Effector memory CD4-positive, alpha-beta T cell (primary cell): ENCODE data around the gene DOCK4.

Experiments
- DNase-seq, 3 donors: peaks; one replicate each; pipeline ENCODE4 v3.0.0-alpha.2; 2020
- H3K27ac ChIP-seq: 2 replicates; pipeline ENCODE4 v1.7.0; 2013; ENCODE audit warnings: mild to moderate bottlenecking, low read length, moderate library complexity; ENCODE audit not compliant: insufficient read depth, poor library complexity, severe bottlenecking
- H3K27me3 ChIP-seq: replicated peaks from 2 replicates; pipeline ENCODE4 v1.7.0; 2013; ENCODE audit warnings: mild to moderate bottlenecking, low read length; ENCODE audit not compliant: insufficient read depth, control insufficient read depth, poor library complexity, severe bottlenecking
- H3K36me3 ChIP-seq: 2 replicates; pipeline ENCODE4 v1.7.0; 2013; ENCODE audit warnings: mild to moderate bottlenecking, low read length, moderate library complexity; ENCODE audit not compliant: control insufficient read depth, insufficient read depth
- H3K4me1 ChIP-seq: 2 replicates; pipeline ENCODE4 v1.7.0; 2013; ENCODE audit warnings: low read length, mild to moderate bottlenecking; ENCODE audit not compliant: control insufficient read depth, insufficient read depth, poor library complexity, severe bottlenecking
- H3K4me3 ChIP-seq: 2 replicates; pipeline ENCODE4 v1.7.0; 2013; ENCODE audit warnings: low read length, low read depth, mild to moderate bottlenecking; ENCODE audit not compliant: insufficient read depth, poor library complexity, severe bottlenecking
- H3K9me3 ChIP-seq: 2 replicates; pipeline ENCODE4 v1.7.0; 2013; ENCODE audit warnings: mild to moderate bottlenecking, low read length, moderate library complexity; ENCODE audit not compliant: control insufficient read depth

Gene DOCK4

GRCh38 chr7:111772716-111773115 is 433.5 kb downstream of the DOCK4 start:
- Histone ChIP-seq H3K4me3 (no peak overlapping the region), H3K27ac (no peak overlapping the region), H3K27me3 (no peaks in the 10 kb centered on the region), H3K4me1 (no peaks in the 10 kb centered on the region), H3K36me3 (no peaks in the 10 kb centered on the region), H3K9me3 (no peaks in the 10 kb centered on the region)
- DNase-seq = no peak

- Histone ChIP-seq H3K4me1 (no peaks in the 10 kb centered on the region), H3K36me3 (no peaks in the 10 kb centered on the region), H3K4me3 (no peak overlapping the region), H3K9me3 (no peaks in the 10 kb centered on the region), H3K27ac (no peak overlapping the region), H3K27me3 (no peaks in the 10 kb centered on the region)
- no peak for DNase-seq
Observed at GRCh38 chr7:111771638-111772037, 434.6 kb downstream of the DOCK4 start.

- Histone ChIP-seq H3K4me3 (no peak overlapping the region), H3K36me3 (no peaks in the 10 kb centered on the region), H3K9me3 (no peaks in the 10 kb centered on the region), H3K27ac (no peak overlapping the region), H3K27me3 (no peaks in the 10 kb centered on the region), H3K4me1 (no peaks in the 10 kb centered on the region)
- no peak for DNase-seq
Observed at GRCh38 chr7:111770116-111770515, 436.1 kb downstream of the DOCK4 start.

GRCh38 chr7:111765751-111766643 is 440.2 kb downstream of the DOCK4 start:
- Histone ChIP-seq H3K9me3 (no peaks in the 10 kb centered on the region), H3K4me3 (no peak overlapping the region), H3K27me3 (no peaks in the 10 kb centered on the region), H3K36me3 (no peaks in the 10 kb centered on the region), H3K4me1 (no peaks in the 10 kb centered on the region), H3K27ac (no peak overlapping the region)
- no peak for DNase-seq

- no peaks in the 10 kb centered on the region for H3K9me3 ChIP-seq
- no peaks in the 10 kb centered on the region for H3K27me3 ChIP-seq
- DNase-seq = no peak
- no peaks in the 10 kb centered on the region for H3K36me3 ChIP-seq
- no peaks in the 10 kb centered on the region for H3K4me1 ChIP-seq
- no peak overlapping the region for H3K27ac ChIP-seq
- H3K4me3 ChIP-seq = no peak overlapping the region
Observed at GRCh38 chr7:111763221-111763801, 442.9 kb downstream of the DOCK4 start.

- H3K27me3 ChIP-seq = no peaks in the 10 kb centered on the region
- no peak overlapping the region for H3K27ac ChIP-seq
- no peak for DNase-seq
- H3K4me1 ChIP-seq = no peaks in the 10 kb centered on the region
- no peak overlapping the region for H3K4me3 ChIP-seq
- no peaks in the 10 kb centered on the region for H3K9me3 ChIP-seq
- H3K36me3 ChIP-seq = no peaks in the 10 kb centered on the region
Observed at GRCh38 chr7:111762799-111763198, 443.4 kb downstream of the DOCK4 start.

GRCh38 chr7:111762211-111762610 is 444.0 kb downstream of the DOCK4 start:
- Histone ChIP-seq H3K27me3 (no peaks in the 10 kb centered on the region), H3K4me1 (no peaks in the 10 kb centered on the region), H3K4me3 (no peak overlapping the region), H3K27ac (no peak overlapping the region), H3K36me3 (no peaks in the 10 kb centered on the region), H3K9me3 (no peaks in the 10 kb centered on the region)
- no peak for DNase-seq

- H3K4me1 ChIP-seq = no peaks in the 10 kb centered on the region
- DNase-seq = no peak
- H3K4me3 ChIP-seq = no peak overlapping the region
- no peak overlapping the region for H3K27ac ChIP-seq
- H3K9me3 ChIP-seq = no peaks in the 10 kb centered on the region
- no peaks in the 10 kb centered on the region for H3K27me3 ChIP-seq
- H3K36me3 ChIP-seq = no peaks in the 10 kb centered on the region
Observed at GRCh38 chr7:111760043-111760442, 446.2 kb downstream of the DOCK4 start.

GRCh38 chr7:111758332-111758731 is 447.9 kb downstream of the DOCK4 start:
- Histone ChIP-seq H3K4me1 (no peaks in the 10 kb centered on the region), H3K36me3 (no peaks in the 10 kb centered on the region), H3K9me3 (no peaks in the 10 kb centered on the region), H3K27ac (no peak overlapping the region), H3K4me3 (no peak overlapping the region), H3K27me3 (no peaks in the 10 kb centered on the region)
- no peak for DNase-seq

- H3K27me3 ChIP-seq = no peaks in the 10 kb centered on the region
- no peak overlapping the region for H3K27ac ChIP-seq
- DNase-seq = no peak
- no peaks in the 10 kb centered on the region for H3K4me1 ChIP-seq
- no peaks in the 10 kb centered on the region for H3K36me3 ChIP-seq
- H3K9me3 ChIP-seq = no peaks in the 10 kb centered on the region
- no peak overlapping the region for H3K4me3 ChIP-seq
Observed at GRCh38 chr7:111756687-111757178, 449.5 kb downstream of the DOCK4 start.
